ENCODE results near the gene MVB12B.

Gene MVB12B

DNA sequence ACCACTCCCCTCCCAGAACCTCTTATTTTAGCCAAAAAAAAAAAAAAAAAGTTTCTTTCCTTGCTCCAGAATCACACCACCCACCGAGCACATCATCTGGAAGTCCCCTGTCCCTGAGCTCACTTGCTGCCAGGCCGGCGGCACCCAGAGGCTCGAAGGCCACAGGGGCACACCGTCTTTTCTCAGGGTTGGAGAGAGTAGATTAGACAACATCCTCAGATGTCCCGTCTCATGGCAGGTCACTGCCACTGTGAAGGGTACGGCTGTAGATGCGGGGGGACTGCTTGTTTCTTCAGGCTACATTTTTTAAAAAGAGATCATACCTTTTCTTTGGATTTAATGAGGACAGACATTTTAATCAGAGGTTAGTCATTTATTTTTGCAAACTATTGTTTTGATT, 109.0 kb downstream of the MVB12B start:
- no peak for DNase-seq

DNA sequence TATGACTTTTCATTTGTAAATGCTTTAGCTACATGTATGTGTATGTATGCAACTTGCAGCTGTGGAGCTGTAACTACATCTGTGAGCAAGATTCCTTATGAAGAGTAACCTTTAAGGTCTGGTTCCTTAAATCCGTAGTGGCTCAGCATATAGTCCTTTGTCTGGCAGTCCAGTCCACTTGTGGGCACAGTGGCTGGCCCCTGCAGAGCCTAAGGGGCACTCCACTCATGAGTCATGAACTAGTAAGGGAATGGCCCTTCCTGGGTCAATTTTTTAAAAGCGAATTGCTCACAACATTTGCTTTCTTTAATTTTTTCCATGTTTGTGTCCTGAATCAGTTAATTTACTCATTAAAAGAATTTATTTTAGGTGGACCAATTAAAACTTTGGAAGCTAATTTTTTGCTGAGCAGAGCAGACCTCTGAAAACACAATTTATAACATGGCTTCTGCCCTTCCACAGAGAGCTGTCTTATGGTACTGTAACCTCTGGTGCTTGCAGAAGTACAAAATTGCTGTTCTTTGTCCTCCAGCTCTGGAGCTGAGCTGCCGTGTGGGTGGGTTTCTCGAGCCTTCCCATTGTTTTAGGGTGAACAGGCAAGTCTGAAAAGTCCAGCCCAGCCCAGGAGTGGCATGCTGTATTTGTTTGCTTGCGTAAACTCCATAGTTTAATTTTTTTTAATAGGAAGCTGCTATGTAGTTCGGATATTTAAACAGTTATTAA, 110.1 kb downstream of the MVB12B start:
- DNase-seq, result no peak

DNA sequence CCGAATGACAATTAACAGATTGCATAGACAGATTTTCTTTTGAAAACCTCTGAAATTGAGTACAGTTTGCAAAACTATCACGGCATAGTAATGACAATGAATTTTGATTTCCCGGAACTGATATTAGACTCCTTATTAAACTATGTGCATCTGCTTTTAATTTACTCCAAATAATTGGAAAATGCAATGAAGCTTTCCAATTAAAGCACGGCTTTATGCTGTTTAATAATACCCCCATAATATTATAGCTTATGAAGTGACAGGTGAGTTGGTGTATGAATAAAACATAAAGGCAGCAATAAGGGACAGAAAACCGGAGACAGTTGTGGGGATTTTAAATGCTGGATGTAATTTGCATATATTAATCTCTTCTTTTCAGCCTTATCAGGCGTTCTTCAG, 110.6 kb downstream of the MVB12B start:
- no peak for DNase-seq

DNA sequence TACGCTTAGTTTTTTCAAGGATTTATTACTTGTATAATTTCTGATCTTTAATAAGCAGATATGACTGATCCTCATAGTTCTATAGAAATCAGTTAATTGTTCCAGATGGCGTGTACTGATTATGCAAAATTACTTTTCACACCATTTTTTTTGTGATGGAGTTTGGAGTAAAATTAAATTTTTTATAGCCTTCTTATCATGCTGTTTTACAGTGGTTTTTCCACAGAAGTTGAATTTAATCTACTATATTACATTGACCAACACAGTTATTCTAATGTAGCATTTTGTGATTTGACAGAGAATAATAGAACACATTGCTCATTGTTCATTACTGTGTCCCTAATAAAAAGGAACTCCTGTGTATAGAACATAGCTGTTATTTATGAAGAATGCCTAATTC, 111.1 kb downstream of the MVB12B start:
- no peak for DNase-seq

DNA sequence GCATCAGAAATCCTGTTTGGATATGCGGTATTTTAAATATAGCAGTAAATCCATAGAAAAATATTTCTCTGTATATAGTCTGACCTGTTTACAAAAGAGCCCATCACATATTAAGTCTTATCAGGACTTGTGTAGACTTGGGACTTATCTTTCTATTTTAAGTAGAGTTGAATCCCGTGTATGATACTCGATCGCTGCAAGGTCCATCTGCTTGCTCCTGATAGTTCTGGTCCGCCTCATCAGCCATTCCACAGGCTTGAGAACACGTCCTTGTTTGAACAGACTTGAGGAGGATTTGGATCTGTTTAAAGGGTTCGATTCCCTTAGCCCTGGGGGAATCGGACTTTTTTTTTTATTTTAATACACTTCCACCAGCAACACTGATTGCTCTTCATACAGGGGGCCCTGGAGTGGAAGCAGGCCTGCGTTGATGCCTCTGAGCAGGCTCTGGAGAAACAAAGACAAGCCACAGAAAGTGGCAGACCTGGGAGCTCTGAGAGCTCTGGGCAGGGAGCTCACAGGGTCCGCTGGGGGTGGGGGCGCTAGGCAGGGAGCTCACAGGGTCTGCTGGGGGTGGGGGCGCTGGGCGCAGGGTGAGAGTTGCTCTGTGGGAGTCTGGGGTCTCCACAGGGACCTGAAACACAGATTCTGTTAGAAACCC, 112.2 kb downstream of the MVB12B start:
- DNase-seq, result no peak

DNA sequence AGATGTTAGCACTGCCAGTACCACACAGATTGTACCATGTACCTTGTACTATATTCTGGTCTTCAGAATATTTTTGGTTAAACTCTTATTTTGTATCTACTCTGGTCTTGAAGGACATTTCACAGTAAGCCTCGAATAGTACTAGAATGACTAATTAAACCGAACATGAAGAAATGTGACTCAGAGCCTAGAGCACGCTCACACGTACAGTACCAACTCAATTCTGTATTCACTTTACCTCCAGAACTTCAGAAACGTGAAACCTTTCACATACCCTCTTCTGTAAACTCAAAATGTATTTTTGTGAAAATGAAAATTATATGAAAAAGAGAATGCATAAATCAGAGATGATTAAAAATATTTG, 112.8 kb downstream of the MVB12B start:
- DNase-seq, result no peak

DNA sequence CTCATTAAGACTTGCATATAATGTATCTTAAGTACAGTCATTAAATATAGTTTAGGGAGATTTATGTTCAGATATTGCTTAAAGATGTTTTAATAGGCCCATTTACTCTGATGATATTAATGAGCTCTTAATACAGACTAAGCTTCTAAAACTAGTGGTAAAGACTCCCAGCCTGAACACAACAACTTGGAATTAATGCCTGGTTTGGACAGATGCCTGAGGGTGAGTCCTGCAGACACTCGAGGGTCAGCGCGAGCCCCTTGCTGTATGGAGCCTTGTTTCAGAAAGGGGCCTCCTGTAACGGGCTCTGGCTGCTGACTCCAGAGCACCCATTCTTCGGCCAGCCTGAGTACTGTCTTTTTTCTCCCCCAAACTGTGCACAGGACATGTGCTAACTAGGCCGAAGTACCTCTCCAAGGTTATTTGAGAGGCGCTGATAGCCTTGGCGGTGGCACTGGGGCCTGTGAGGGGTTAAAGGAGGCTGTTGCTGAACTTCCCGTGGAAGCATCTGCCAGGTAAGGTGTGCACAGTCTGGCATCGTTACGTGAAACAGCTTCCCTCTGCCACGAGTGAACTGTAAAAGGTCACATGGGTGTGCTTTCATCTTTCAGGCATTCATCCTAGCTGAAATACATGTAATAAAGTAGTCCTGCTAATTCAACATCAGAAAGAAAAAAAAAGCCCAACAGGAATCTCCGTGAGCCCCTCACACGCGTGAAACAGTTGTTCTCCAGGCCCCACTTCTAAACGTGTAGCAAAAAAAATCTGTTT, 113.4 kb downstream of the MVB12B start:
- DNase-seq, result no peak

DNA sequence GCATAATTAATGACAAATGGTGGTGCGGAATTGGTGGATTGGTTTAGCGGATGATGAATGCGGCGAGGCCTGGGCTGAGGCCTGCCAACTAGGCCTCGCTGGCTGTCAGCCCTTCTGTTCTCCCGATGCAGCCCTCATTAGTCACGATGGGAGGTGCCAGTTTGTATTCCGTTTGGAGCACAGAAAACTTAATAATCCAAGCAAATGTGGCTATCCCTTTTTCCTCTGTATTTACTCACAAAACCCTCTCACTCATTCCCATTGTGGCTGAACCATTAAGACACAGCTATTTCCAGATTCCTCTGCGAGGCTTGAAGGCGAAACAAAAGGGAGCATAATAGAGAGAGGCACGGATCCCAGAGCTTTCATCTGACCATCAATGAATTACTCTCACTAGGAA, 114.3 kb downstream of the MVB12B start:
- DNase-seq, result no peak

DNA sequence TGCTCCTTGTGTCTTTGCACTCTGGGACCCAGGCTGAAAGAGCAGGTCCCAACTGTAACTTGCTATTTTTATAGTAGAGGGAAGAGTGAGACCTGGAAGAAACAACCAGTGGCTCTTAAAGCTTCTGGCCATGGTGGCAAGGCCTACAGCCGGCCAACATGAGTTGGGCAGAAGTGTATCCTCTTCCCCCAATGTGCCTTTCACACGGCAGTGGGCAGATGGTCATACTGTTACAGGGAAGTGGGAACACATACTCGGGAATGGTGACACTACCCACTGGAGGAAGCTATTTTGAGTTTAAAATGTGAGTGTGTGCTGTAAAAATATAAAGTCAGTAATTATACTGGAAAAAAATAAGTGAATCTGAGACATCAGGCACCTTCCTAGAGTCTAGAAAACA, 116.0 kb downstream of the MVB12B start:
- no peak for DNase-seq

DNA sequence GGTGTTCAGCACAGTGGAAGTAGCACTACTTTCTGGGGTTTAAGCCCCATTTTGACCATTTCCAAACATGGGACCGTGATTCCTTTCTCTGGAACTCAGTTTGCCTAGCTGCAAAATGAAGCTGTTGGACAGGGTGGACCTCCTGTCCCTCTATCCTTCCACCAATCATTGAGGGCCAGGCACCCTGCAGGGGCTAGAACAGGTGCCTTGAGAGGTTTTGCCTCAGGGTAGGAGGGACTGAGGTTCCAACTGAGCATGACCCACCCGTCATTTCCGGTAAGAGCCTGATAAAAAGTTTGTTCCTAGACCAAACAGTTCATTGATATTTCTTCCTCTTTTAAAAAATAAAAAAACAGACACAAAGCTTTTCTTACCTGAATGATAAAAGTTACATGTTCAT, 116.5 kb downstream of the MVB12B start:
- no peak for DNase-seq

DNA sequence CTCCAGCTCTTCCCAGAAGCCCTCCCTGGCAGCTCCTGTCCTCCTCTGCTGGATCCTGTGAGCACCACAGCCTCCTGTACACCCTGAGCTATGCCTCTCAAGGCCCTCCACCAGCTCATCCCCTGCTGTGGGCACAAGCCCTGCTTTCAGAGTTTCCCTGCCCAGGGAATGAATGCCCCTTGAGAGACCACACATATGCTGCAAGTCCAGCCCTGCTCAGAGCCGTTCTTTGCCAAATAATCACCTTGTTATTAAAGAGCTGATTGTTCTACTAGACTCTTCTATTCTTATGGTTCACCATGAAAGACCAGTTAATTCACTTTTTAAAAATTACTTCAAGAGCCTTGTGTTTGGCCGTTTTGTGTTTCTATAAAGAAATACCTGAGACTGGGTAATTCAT, 121.5 kb downstream of the MVB12B start:
- DNase-seq, result no peak

DNA sequence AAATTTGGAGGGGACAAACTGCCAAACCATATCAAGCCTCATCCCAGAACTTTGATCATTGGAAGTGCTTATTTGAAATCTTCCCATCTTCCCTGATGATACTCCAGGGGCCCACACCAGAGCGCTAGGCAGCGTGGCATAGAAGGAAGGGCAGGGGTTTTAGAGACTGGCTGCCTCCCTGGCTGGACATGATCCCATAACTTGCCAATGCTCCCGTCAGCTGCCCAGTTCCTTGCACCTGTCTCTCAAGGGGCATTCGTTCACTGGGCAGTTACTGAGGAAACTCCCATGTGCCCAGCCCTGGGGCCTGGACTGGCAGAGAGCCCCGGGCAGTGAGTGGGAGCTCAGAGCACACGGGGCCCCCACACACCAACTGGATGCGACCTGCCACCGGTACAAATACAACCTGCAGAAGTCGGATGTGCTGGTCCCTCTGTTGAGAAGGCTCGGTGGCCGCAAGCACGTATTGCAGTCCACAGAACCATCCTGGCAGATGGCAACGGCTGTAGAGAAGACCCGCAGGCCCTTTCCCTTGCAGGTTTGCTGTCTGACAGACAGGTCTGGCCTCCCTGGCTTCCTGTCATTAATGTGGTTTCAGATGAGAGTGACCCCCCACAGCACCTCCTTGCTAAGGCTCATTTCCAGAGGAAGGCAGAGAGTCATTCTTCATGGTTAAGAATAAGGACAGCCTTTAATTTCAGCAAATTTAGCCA, 122.4 kb downstream of the MVB12B start:
- DNase-seq, result no peak

DNA sequence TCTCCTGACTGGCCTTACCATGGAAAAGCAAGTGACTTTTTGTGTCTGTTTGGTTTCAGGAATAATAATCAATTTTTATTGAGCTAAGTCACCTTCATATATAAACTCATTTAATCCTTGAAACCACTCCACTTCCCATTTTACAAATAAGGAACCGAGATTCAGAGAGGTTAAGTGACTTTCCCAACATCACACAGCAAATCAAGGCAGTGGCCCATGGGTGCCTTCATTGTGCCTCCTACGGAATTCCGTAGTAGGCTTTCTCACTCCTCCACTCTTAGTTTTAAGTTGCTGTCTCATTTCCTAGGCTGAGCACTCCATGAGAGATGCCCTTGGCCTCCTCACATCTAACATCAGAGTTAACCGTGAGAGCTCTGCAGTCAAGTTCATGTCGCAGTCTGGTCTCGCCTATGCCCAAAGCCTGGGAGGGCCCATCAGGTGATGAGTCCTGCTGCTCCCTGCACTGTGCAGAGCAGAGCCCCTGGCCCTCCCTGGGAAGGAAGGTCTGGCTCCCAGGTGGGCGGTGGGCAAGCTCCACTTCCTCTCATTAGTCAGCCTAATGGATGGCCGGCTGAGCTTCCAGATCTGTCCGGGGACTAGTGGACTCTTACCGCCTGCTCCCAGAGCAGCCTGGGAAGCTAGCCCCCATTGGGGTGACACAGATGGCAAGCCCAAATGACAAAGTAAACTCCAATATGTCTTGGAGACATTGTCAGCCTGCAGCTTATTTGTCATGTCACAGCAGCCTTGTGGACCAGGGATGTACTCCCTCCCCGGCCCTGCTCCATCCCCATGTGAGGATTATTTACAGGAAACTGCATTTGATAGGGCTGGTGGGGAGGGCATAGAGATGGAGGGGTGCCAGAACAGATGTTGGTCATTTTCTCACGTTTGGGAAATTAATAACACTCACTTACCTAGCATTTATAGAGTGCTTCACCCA, 123.4 kb downstream of the MVB12B start:
- no peak for DNase-seq

DNA sequence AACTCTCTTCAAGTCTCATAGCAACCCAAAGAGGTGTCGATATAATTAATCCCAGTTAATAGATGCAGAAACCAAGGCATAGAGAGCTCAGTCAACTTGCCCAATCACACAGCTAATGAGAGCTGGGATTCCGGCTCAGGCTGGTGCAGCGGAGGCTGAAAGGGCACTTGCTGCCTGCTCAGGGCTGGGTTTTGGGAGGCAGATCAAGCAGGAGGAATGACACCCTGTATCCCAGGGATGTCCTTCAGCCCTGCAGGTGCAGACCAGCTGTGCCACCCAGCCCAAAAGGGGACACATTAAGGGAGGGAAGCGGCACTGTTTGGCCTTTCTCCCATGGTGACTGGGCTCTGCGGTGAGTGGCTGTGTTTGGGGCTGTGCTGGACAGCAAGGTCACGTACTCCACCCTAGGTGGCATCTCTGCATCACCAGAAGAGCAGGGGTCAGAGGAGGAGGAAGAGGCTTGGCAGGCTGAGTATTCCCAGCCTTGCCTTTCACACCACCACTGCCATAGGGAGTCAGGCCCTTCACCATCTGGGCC, 124.1 kb downstream of the MVB12B start:
- DNase-seq, result no peak

DNA sequence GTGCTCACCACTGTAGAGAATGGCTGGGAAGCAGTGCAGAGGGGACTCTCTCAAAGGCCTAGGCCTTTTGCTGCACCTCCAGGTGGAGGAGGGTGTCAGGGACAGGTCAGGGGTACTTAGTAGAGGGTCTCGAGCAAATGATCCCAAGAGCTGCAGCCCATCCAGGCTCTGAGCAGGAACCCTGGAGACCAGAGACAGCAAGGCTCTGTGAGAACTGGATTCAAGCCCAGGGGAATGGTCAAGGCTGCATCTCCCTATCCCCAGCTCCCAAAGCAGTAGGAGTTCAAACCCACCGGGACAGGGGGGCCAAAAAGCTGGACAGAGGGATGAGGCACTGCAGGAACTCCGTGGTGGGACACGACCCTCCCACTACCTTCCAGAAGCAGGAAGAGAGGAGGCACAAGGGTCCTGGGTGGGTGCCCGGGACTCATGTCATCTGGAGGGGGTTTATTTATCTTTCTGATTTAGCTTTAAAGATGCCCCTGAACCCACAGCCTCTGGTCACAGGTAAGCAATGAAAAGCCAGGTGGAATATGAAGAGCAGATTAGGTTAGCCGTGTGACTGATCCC, 124.8 kb downstream of the MVB12B start:
- no peak for DNase-seq

DNA sequence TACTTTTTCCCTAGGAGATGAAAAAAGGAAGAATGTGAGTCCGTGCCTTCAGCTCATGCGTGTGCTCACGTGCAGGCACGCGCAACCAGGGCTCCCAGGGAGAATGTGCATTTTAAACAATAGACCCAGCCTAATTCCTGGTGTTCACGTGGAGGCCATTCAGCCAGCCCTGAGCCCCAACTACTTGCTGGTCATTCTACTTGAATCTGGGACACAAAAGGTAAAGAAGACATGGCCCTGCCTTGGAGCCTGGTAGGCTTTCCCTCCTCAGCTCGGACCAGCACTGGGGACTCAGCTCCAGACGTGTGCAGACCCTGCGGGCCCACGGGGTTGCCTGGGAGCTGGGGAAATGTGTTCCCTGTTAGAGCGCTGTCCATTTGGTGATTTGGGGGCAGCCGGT, 125.5 kb downstream of the MVB12B start:
- DNase-seq, result no peak

DNA sequence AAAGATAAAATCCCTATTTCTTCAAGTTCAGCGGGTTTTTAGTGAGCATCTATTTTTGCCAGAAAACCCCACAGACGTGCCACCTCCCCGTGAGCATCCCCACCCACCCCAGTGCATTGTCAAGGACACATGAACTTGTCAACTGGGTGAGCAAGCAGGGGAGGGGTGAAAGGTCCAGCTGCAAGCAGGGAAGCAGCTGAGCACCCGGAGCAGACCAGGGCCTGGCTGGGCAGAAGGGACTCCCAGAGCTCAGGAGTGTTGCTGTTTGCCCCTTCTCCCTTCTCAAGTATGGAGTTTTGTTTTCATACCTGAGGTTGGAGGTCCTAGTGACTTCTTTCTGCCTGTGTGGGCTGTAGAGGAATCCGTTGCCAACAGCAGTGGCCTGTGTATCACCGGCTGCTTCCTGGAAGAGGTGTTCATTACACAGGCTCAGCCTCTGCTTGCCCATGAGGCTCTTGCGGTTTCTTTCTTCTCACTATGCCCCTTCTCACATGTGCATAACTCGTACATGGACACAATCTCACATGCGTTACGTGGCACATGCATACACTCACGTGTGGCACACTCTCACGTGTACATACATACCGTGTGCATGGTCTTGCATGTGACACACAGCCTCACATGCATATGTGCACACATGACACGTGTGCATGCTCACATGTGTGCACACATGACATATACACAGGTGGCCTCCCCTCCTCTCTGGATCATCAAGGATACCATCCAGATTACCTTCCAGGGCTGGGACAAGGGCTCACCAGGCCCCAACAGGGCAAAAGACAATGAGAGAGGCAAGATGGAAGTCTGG, 126.7 kb downstream of the MVB12B start:
- no peak for DNase-seq

DNA sequence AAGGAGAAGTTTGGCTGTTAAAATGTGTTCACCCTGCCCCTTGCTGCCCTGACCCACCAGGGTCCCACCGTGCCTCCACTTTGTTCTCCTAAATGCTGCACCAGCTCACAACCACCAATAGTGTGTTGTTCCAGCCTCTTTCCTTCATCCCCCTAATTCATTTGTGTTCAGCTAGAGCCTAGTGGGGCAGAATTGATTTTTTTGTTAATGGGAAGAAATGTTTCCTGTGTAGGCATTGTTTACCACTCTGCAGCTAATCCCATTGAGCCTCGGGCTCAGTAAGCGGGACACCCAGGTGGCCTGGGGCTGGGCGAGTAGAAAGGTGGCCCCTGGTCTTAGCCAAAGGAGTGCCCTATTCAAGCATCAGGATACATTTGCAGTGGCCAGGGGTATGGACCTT, 127.6 kb downstream of the MVB12B start:
- DNase-seq, result no peak

DNA sequence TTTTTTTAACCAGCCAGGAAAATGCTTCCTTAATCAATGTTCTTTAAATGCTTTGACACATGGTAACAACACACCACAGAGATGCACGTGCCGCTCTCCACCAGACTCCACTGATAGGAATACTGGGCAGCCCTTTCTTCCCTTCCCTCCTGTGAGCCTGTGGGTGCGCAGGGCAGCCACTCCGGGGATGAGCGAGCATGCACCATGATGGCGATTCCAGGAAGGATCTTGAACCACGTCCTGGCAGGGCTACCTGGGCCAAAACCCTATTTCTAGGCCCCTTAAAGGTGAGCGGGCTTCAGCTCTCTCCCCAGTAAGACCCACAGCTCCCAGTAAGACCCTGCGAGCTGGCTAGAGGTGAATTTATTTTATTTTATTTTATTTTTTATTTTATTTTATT, 128.2 kb downstream of the MVB12B start:
- no peak for DNase-seq

DNA sequence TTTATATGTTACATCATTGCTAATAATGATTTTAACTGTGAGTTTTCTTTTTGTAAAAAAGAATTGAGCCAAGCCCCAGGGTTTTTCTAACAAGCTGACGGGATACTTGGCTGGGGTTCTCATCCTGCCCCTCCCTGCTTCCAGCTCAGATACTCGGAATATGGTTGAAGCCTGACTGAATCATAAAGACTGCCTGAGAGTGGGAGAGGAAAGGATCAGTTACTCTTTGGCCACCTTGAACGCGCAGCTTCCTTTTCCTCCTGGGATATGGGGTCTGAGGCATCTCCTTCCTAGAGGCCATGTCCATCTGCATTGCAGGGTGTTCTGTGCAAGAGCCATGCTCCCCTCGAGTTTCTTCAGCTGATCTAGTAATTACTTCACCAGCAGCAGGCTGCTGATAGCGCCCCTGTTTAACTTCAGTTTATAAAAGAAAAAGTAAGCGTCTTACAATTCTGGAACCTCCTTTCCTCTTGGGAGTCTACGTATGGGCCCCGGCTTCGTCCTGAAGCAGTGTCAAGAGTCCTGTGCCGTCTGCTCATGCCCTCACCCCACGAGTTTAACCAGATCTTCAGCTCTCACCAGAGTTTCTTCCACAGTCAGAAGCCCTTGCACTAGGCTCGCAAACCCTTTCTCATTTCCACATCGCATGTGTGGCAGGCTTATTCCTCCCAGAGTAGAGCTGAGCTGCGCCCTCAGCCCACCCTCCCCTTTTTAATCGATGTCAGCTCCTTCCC, 130.0 kb downstream of the MVB12B start:
- DNase-seq, result no peak

Measured in stimulated activated CD4-positive, alpha-beta T cell treated with anti-CD3 and anti-CD28 coated beads, Interleukin-2, amount 100 ng/mL, for 24 hours (primary cell).